Dedifferentiated amniotic fluid mesenchymal stem cell (primary cell): ENCODE measurements around the gene TTC7B.

ENCODE experiments used
- DNase-seq: peaks from one replicate; pipeline ENCODE4 v3.0.0-alpha.2; 2016; ENCODE audit errors: extremely low spot score

TTC7B gene

DNA sequence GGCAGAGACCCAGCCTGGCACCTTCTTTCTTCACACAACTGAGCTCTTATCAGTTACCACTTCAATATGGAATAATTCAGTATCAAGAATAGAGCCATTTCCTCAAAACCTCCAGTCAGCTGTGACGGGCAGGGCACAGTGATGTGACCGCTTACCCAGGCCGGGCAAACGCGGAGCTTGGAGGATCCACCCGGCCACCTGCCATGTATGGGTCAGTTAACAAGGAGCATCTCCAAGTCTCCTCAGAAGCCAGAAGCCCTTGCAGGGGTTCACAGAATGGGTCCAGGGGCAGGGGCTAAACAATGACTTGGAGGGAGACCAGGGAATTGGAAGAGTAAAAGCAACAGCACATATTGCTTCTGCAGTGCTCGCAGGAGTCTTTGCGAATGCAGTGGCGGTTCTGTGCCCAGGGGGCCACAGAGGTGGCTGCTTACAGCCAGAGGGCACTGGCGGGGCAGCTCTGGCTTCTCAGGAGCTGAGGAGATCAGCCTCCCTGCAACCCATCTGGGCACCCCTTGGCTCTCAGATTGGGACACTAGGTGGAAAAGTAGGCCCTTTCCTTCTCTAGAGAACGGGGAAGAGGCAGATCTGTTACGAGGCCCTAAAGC is 257.1 kb downstream of the TTC7B start:
- DNase-seq: no peak

DNA sequence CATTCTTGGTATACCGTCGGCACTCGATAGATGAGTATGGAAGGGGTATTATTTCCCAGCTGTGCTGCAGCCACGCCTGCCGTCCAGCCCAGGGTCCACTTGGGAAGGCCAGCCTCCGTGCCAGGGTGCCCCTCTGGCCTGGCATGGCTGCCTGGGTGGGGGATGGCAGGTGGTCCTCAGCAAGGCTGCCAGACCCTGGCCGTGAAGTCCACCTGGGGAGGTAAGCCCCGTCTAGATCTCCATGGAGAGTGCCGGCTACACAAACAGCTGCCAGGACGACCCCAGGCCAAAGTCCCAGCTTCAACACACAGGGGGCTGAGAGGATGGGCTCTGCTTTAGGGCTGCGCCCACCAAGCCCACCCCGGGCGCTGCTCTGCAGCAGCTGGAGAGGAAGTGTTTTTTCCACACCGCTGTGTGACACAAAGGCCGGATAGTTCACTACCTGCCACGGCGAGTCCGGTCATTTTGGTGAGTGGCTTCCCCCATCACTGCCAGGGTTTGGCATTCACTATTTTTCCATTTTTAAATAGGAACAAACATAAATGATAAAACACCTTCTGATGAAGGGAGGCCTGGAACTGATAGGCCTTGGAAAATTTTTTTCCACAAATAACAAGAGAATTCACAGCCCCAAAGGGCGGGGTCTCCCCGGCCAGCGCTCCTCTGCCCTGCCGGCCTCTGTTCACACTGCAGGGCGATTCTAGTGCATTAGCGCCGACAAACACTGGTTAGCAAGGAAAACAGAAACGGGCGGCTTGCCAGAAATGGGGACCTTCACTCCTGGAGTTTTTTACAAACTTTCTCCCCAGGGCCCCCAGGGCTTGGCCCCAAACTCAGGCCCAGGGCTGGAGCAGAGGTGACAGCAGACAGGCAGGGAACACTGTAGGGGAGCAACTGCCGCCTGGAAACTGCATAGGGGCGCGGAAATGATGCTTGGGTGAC is 257.9 kb downstream of the TTC7B start:
- no peak for DNase-seq

DNA sequence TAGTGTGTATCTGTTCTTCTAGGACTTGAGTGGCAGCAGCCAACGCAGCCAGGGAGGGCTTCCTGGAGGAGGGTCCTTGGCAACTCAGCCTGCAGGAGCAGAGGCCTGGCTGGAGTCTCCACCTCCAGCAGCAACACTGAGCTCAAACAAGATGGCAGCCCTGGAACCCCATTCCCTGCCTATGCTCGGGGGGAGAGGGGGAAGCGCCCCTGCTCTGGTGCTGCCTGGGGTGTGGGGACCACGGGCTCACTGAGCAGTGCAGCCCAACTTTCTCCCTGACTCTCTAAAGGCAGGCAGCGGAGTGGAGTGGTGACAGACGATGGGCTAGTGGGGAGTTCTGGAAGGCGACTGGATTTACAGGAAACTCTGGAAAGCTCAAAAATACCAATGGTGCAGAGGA is 258.7 kb downstream of the TTC7B start:
- DNase-seq: no peak

DNA sequence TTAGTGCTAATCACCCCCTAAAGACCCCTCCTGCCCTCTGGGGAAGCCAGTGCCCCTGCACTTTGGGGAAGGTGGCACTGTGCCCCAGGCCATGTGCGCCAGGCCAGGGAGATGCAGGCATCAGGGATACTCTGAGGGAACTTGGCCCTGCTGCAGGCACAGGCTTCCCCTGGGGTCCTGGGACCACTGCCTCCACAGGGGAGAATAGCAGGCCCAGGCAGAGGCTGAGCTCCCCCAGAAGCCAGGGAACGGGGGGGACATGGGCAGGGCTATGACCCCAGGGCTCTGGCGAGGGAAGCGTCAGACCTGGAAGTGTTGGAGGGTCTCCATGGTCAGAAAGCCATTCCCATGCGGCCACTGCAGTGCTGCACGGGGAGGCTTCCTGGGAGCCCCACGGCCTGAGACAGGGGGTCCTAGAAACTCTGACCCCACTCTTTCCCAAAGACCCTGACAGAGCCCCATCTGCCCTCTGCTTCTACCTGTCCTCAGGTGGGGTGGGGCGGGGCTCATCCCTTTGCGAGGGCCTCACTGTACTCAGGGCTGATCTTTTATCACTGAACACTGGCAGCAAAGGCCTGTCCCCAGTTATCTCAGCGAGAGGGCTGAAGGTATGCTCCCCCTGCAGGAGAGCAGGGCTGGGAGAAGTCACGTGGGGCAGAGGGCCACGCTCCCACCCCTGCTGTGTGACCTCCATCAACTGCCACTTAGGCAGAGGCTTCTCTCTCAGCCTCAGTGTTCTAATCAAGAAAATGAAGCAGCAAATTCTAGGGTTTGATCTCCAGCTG is 259.4 kb downstream of the TTC7B start:
- no peak for DNase-seq

DNA sequence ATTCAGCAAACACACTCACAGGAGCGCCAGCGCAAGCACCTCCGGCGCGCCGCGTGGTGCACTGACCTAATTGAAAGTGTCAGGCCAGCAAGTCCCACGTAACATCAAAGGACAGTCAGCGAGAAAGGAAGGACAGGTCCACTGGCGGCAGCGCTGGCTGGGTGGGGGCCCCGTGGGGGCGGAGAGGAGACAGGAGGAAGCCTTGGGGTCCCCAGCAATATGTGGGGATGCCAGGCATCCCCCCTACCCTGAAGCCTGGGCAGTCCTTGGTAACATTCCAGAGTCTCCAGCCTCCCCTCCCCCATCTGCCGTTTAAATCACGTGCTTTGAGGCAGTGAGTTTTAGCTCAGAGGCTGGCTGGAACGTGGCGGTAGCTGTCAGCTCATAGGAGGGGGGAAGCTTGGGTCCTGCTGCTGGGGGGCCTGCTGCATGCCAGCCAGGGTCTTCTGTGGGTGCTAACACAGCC is 260.2 kb downstream of the TTC7B start:
- DNase-seq: no peak

DNA sequence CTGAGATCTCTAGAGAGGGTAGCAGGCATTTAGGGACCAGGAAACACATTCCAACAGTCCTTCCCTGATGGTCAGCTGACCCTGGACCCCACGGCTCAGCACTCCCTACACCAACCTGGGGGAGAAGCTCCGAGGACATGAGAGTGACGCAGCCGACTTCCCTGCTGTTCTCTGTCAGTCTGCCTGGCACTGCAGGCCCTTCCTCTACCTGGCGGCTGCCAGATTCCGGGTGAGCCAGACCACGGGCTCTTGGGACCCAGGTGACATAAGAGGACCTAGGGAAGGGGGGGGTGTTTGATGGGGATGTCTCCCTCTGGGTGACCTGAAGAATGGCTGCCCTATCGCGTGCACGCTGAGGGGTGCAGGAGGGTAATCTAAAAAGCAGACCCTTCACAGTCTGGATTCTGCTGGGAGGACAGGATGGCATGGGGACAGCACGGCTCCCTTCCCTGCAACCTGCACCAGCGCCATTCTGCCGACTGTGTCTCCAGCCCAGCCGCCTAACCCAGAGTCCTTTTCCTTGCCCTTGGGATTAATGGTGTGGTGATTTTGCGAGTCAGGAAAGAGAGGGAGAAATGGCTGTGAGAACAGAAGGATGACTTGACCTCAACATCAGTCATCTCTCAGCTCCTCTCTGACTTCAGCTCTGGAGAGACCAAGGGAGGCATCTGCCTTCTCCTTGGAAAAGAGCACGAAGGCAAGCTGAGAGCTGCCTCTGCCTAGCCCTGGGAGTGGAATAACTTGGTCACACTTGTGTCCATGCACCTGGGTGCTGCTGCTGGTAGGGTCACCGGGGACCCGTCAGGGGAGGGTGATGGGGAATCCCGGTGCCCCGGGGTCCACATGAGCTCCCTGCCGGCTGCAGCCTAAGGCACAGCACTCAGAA is 260.9 kb downstream of the TTC7B start:
- DNase-seq: no peak

- no peak for DNase-seq
Measured at GRCh38 chr14:90554341-90554740, 261.9 kb downstream of the TTC7B start.

- DNase-seq: no peak
Measured at GRCh38 chr14:90553921-90554336, 262.3 kb downstream of the TTC7B start.

DNA sequence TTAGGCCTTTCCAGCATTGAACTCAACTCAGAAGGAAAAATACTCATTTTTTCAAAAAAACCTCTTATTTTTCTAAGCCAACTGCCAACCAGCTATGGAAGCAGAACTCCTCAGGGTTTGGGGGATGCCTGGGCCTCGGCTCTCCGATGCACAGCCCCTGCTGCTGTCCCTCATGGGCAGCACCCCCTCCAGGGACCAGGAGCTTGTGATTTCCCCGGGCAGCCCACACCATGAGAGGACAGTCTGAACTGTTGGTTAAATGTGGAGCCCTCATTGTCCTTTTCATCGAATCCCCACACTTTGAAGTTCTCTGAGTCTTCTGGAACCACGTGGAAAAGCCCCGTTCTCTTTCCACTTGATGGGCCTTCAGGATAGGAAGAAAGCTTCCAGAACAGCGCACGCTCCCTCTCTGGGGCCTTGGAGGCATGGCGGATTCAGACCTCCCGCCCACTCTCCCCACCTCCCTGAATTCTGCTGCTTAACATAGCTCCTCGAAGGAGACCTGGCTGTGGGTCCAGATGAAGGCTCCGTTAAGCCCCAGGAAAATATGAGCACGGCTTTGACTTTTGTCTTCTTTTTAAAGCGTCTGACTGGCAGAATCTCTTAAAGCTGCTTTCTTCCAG is 262.8 kb downstream of the TTC7B start:
- DNase-seq: no peak

- no peak for DNase-seq
Measured at GRCh38 chr14:90552465-90553297, 263.5 kb downstream of the TTC7B start.

DNA sequence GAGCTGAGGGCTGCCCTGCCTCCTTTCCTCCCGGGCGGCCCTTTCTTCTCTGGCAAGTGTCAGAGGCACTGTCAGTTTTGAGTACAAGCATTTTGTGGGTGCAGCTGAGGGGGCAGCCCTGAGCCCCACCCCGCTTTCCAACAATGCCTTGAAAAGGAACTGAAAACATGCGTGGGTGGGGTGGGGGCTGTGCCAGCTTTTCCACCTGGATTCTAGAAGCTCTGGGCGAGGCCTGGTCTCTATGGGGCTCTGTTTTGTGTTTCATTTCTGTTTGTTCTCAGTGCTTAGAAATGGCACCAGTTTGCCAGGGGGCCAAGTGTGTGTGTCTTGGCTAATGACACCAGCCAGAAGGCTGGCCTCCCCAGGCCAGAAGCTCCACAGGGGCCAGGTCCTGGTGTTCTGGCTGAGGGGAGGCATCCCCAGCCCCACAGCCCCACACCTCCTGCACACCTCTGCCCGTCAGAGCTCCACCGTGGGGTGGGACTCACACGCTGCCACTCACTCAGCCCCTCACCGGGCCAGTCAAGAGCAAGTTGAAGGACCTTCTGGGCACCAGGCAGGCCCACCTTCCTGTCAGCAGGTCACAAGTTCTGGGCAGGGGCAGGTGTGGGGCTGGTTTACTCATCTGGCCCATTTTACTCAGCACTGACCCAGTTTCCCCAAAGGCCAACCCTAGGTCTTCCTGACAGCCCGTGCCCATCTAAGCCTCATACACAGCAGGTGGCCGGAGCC is 264.3 kb downstream of the TTC7B start:
- no peak for DNase-seq

- DNase-seq: peak; percentile 30
Measured at GRCh38 chr14:90551070-90551704, 265.0 kb downstream of the TTC7B start.

GRCh38 chr14:90549794-90550641 is 266.2 kb downstream of the TTC7B start:
- DNase-seq: no peak

DNA sequence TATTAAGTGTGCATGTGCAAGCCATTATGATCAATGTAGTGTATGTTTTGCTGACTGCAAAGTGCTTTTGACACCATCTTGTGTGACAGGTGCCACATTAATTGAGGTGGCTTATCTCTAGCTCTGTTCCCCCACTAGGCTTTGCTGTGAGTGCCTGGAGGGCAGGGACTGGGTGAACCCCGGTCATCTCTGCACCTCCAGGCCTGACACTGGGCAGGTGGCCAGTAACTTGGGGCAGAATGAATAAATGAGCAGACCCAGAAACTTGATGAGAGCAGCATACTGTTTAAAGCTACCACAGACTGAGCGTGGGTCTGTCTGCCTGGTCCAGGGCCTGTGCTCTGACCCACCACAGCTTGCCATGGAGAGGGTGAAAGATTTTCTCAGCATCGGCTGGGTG is 267.8 kb downstream of the TTC7B start:
- DNase-seq: no peak

DNA sequence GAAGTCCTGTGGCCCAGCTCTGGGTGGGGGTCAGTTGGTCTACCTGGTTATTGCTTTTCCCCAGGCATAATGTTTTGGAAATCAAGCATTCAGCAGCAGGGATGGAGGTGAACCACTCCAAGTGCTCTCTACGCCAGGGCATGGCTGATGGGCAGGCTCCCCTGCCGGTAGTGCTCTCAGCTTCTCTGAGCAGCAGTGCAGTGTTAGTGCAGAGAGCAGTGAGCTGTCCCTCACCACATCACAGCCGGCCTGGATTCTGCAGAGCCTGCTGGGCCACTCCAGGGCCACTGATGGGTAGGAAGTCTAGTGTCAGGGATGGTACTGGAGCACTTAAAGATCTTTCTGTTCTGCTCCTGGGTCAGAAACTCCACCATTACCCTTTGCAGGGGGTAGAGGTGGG is 268.3 kb downstream of the TTC7B start:
- no peak for DNase-seq

DNA sequence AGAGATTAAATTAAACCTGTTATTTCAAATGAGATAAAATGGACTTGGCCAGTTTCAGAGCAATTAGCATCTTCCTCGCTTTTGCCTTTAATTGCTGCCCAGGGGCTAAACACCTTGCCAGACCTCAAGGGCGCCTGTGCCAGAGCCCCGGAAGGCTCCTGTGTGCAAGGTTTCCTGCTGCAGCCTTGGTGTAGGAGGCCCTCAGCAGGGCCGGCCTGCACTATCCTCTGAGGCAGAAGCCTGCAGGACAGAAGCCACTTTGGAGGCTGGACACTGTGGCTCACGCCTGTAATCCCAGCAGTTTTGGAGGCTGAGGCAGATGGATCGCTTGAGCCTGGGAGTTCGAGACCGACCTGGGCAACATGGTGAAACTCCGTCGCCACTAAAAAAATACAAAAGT is 269.0 kb downstream of the TTC7B start:
- DNase-seq: no peak

GRCh38 chr14:90546767-90547166 is 269.5 kb downstream of the TTC7B start:
- no peak for DNase-seq
